HG03378 (cell line): ENCODE data around the gene HES3.

ENCODE experiments used
- ATAC-seq: cut with Tn5 transposase; IDR thresholded peaks from one replicate; pipeline ENCODE4 v1.9.1; 2021; ENCODE audit warnings: mild to moderate bottlenecking, moderate library complexity; ENCODE audit not compliant: unreplicated experiment

Gene HES3, protein sequence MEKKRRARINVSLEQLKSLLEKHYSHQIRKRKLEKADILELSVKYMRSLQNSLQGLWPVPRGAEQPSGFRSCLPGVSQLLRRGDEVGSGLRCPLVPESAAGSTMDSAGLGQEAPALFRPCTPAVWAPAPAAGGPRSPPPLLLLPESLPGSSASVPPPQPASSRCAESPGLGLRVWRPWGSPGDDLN

DNA sequence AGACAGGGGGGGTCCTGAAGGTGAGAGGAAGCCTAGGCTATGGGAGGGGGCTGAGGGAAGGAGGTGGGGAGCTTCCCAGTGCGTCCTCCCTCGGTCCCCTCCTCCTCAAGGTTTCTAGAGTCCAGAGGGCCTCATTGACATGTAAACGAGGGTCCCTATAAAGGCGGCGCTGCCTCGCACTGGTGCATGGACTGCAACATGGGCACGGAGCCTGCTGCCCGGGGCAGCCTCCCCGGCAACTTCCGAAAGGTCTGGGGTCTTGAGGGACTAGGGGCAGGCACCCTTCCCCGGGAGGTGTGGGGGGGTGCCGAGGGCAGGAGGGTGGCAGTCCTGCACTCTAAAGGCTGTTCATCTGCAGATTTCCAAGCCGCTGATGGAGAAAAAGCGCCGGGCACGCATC, at the start of gene HES3:
Gene HES3 (plus strand): TSS at position 187 of the 400 bp plus-strand sequence. CDS start 187 bp downstream, at position 374.
- no peak for ATAC-seq

- no peak for ATAC-seq
Observed at GRCh38 chr1:6197746-6198427, 46.1 kb upstream of the HES3 start.

DNA sequence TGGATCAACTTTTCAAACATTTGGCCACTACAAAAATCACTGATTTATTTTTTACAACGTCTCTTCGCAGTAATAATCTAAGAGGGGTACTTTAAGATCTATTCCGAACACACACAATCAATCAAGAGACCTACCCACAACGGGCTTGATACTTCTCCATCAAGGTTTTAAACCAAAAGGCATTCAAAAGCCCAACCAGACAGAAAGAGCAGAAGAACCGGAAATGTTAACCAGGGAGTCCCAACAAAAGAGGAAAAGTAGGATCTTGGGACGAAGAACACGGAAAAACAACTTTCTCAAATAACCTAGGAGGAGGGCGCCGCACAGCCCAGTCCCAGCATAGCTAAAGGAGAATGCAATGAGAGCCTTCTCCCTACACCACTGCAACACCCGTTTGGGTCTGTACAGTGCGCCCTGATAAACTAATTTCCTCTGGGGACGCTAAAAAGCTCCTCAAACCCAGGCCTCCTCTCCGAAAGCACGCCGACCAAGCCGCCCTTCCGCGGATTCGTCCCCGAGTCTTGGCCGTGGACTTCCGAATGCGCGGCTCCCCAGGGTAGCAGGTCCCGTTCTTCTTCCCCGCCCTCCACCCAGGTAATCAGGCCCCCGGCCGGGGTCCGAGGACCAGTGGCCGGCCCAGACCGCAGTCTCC, 45.2 kb upstream of the HES3 start:
- ATAC-seq: peak; percentile 1

DNA sequence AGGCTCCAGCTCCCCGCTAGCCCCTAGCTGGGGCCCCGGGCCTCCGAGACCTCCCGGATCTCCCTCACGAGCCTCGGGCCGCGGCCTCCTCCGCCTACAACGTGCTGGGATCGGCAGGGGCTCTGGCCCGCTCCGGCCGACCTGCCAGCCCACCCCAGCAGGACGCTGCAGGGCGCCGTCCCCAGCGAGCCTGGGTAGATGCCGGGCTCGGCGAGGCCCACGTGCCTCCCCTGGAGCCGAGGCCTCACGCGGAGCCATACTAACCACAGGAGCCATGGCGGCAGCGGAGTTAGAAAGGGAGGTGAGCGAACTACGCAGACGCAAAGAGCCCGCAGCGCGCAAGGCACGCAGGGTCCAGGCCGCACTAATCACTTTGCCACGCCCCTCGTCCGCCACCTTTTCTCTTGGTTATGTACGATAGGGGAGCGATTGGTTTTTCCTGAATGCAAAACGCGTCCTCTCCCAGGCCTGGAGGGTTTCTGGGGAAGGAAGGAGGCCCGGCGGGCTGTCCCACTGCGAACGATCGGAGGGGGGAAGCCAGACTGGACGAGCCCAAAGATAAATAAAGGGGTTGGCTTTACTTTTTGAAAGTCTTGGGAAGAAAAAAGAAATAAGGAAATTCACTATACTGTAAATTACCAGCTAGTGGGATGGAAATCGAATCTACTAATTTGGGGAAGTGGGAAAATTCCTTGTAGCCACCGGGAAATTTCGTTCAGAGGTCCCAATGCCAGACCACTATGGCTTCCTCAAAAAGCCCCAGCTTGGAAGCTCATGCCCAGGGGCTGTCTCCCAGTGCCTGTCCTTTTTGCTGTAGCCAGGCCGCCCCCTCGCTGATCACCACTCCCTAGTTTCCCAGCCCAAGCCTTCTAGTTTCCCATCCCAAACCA, 44.4 kb upstream of the HES3 start, which contains the start of gene RPL22:
Gene RPL22 (minus strand): TSS at position 298 of the 890 bp plus-strand sequence. CDS start 22 bp downstream, at position 276.
- peak; percentile 85 for ATAC-seq

DNA sequence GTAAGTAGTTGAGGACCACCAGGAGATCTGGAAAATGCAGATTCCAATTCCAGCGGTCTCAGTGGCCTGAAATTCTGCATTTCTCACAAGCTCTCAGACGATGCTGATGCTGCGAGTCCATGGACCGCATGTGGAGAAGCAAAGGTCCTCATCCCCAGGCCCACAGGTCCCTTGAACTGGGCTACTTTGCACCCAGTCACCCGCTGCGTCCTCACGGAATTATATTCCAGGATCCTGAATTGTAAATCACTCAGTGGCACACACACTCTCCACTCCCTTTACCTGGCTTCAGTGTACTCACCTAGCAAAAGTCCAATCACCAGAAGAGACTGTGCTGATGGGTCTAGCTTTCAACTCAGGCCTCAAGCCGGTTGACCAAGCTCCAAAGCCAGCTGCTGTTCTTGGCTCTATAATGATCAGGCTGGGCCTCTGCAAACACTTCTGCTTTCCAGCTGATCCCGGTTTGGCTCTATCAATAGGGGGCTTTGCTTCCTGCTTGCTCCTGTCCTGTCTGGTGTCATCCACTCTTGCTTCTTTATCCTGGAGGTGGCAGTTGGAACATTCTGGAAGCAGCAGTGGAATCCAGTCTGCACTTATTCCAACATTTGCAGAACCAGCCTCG, 43.7 kb upstream of the HES3 start:
- ATAC-seq: no peak

GRCh38 chr1:6202256-6202655, 41.7 kb upstream of the HES3 start:
- no peak for ATAC-seq

DNA sequence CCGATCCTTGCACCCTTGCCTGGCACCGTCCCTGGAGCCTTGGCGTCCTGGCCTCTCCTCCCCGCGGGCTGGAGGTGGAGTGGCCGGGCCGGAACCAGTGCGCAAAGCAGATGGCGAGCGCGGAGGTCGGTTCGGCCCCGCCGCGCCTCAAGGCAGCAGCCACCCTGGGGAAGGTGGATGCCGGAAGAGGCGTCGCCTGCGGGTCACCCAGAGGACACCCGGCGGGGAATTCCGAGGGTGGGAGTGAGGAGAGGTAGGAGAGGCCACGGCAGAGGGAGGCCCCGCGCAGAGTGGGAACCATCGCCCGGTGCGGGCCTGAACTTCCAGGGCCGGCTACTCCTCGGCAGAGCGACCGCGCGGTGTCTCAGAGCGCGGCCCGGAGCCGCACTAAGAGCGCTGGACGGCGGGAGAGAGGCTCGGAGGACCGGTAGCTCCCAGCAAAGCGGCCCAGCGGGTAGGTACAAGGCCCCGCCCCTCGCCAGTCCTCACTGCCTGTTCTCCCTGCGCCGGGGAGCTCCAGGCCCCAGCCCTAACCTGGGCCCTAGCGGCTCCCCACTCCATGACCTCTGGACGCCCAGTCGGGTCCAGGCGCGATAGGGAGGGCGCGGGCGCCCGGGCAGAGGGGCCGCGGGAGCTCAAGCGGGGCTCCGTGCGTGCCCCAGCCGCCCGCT, 38.0 kb upstream of the HES3 start, which contains the start of gene RNF207:
Gene RNF207 (plus strand): TSS at position 271 of the 671 bp plus-strand sequence. CDS start 417 bp downstream, outside the sequence.
- peak; percentile 50 for ATAC-seq

GRCh38 chr1:6206520-6206855, 37.5 kb upstream of the HES3 start:
- ATAC-seq: no peak

- ATAC-seq: no peak
Observed at GRCh38 chr1:6207075-6207885, 36.7 kb upstream of the HES3 start.

GRCh38 chr1:6207921-6208320, 36.1 kb upstream of the HES3 start:
- no peak for ATAC-seq

DNA sequence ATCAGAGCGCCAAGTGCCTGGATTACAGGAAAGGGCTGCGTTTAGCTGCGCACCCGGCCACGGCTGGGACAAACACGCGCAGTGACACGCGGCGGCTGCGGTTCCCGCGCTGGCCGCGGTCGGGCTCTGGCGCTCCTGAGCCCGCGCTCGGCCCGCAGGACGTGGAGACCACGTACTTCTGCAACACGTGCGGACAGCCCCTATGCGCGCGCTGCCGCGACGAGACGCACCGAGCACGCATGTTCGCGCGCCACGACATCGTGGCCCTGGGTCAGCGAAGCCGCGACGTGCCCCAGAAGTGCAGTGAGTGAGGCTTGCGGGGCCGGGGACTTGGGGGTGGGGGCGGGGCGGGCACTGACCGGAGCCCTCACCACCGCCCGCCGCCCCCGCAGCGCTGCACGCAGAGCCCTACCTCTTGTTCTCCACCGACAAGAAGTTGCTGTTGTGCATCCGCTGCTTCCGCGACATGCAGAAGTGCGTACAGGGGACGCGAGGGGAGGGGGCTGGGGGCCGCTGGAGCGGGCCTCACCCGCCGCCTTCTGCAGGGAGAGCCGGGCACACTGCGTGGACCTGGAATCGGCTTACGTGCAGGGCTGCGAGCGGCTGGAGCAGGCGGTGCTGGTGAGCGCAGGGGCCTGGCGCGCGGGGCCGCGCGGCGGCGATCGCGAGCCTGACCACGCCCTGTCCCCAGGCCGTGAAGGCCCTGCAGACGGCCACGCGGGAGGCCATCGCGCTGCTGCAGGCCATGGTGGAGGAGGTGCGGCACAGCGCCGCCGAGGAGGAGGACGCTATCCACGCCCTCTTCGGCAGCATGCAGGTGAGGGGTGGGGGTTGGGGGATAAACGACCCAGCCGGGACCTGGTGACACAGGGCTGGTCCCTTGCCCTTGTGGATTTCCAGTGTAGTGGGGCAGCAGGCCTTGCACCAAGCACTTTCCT, 35.0 kb upstream of the HES3 start:
- no peak for ATAC-seq

- ATAC-seq: no peak
Observed at GRCh38 chr1:6209661-6210580, 34.1 kb upstream of the HES3 start.

DNA sequence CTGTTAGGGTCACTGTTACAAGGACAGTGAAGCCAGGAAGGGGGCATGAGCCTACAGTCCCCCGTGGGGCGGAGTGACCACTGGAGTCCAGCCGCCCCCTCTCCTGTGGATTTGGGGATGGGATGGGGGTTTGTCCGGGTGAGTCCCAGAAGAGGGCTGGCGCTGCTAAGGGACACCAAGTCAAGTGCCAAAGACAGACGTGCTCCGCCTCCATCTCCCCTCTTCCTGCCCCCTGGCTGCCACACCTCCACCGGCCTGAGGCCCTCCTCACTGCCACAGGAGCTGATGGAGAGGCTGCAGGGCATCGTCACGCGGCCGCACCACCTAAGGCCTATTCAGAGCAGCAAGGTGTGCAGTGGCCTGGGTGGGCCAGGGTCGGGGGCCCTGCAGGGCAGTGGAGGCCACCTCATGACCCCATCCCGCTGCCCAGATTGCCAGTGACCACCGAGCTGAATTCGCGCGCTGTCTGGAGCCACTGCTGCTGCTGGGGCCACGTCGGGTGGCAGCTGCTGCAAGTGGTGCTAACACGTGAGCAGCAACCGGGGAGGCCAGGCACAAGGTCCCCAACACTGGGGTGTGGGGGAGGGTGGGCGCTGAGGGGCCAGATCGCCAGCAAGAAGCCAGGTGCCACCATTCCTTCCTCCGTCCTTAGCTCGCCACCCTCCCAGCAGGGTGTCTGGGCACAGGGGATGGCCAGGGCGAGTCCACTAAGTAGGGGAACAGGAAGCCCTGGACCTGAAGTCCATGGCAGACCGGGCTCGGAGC, 33.2 kb upstream of the HES3 start:
- no peak for ATAC-seq

DNA sequence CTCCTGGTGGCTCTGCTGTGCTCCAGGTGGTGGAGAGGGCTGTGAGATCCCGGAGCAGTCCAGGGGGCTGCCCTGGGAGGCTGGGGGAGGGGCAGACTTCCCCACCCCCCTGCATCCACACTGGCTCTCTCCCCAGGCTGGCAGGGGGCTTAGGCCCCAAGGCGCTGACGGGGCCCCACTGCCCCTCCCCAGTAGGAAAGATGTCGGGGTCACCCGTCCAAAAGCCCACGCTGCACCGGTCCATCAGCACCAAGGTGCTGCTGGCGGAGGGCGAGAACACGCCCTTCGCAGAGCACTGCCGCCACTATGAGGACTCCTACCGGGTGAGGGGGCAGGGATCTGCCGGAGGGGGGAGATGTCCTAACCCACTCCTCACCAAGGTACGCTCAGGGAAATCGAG, 32.2 kb upstream of the HES3 start:
- ATAC-seq: no peak

DNA sequence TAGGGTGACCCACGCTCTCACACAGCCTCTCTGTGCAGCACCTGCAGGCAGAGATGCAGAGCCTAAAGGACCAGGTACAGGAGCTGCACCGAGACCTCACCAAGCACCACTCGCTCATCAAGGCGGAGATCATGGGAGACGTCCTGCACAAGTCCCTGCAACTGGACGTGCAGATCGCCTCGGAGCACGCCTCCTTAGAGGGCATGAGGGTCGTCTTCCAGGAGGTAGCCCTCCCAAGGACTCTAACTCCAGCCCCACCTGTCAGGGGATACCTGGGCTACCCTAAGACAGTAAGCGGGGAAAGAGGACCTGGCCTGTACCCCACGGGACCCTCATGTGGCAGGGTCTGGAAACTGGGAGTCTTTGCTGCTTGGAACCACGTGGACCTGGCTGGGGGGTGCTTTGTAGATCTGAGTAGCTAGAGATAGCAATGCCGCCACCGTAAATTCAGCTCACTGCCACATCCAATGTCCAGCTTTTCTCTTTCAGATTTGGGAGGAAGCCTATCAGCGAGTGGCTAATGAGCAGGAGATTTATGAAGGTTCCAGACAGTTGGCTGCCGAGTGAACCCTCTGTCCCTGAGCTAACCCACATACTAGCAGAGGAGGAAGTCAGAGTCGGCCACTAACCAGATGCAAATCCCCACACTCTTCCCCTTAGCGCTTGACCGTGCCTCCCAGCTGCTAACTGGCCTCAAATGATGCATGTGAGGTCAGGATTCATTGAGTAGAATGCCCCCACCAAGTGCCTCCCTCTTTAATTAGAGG, 31.6 kb upstream of the HES3 start:
- no peak for ATAC-seq
